Mesenteric fat pad (tissue), 1 donor: ENCODE measurements around the gene INHBA. TPM values are rescaled to one million over a fixed set of nuclear protein-coding genes. Genes with fewer than 3 reads are reported as not detected.
A peak's percentile ranks its signal among the peaks of the same experiment; 100 is the strongest.

Experiments used
- DNase-seq: peaks from one replicate; pipeline ENCODE4 v3.0.0-alpha.2; 2020; ENCODE audit warnings: low spot score
- total RNA-seq: library from RNA; stranded (reverse); fragmentation: NEBNext Ultra II Directional; extraction: Animal tissue kit (Norgen Biotek cat#: 25700); gene quantifications from one replicate; pipeline ENCODE4 v1.2.1, GENCODE V29; 2021
- donor health status: DM: yes; HTN: yes; CAD: no.

The INHBA gene
- total RNA-seq, 1 donor from 2014 or later, result 1.00 TPM

DNA sequence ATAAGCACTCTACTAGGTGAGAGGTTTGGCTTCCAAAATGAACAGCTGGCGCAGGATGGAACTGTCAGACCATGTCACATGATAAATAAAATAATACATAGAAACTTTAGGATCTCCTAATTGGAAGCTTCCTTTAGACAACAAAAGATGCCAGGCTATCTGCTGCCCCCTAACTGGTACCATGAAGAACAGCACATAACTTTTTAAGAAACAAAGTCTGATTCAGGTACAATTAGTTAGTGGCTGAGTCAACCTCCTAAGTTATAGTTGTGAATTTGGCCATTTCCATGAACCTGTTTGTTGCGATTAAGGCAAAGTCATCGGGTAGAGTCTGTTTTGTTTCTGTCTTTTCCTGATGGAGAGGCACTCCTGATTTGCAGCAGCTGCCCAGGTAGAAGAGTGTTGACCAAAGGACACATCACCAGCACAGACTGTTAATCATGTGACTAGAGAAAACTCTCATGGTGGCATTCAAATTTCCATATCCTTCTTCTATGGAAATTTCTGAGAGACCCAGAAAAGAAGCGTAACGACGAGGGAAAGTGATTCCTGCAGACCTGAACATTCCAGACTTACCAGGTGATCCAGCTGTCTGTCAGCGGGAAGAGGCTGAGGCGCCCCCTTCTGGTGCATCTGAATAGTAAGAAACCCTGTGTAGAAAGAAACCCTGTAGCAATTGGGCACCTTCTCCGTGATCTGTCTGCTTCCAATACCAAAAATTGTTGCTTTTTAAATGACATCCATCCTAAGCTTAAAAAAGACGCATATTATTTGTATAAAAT is 8.6 kb upstream of the INHBA start:
- DNase-seq, result no peak

- no peak for DNase-seq
These were observed 7.9 kb upstream of the INHBA start for GRCh38 chr7:41710838-41711237.

DNA sequence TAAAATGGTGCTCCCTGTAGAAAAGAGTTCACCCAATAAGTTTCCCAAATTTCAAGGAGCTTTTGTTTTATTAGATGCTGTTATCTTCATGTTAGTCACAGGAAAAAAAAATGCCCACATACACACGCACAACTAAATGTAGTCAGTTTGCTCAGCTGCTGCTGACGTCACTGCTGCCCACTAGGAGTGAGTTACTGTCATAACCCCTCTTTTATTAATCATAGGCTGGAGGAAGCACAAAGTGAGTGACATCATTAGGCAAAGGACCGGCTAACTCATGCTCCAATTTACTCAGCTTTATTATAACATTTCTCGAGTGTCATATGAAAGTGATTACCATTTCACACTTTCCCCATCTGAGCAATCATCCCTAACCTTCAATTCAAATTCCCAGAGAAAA is 6.7 kb upstream of the INHBA start:
- no peak for DNase-seq

- DNase-seq, result no peak
These were observed 5.9 kb upstream of the INHBA start for GRCh38 chr7:41708581-41709358.

GRCh38 chr7:41706228-41706930 is 3.5 kb upstream of the INHBA start:
- no peak for DNase-seq

DNA sequence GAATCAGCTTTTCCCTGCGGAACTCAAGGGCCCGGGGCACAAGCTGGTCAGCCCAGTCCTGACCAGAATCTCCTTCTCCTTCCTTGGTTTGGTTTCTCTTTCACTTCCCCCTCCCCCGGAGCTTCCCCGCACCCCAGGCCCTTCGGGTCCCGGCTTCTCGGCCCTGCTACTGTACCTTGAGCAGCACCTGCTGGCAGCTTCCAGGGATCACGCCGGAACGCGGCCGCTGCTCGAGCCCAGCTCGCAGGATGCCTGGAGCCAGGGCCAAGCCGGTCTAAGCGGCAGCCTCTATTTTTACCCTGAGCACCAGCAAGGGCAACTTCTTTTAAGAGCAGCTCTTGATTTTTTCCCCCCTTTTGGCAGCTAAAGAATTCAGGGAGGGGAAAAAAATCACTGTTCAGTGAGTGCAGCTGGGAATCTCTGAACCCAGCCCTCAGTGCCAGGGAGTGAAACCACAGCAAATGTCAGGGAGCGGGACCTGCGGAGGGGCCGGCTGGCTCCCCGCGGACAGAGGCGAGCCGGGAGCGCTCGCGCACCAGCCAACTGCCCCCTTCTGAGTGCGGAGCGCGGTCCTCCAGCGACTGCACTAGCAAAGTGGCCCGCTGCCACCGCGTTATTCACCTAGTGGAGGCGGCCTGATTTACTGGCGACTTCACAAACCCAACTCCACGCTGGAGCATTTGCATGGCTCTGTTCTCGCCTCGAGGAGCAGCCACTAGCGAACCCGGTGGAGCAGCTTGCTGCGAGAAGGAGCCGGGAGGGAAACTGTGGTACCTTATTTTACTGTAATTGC is 2.4 kb upstream of the INHBA start:
- DNase-seq, result peak; percentile 93

DNA sequence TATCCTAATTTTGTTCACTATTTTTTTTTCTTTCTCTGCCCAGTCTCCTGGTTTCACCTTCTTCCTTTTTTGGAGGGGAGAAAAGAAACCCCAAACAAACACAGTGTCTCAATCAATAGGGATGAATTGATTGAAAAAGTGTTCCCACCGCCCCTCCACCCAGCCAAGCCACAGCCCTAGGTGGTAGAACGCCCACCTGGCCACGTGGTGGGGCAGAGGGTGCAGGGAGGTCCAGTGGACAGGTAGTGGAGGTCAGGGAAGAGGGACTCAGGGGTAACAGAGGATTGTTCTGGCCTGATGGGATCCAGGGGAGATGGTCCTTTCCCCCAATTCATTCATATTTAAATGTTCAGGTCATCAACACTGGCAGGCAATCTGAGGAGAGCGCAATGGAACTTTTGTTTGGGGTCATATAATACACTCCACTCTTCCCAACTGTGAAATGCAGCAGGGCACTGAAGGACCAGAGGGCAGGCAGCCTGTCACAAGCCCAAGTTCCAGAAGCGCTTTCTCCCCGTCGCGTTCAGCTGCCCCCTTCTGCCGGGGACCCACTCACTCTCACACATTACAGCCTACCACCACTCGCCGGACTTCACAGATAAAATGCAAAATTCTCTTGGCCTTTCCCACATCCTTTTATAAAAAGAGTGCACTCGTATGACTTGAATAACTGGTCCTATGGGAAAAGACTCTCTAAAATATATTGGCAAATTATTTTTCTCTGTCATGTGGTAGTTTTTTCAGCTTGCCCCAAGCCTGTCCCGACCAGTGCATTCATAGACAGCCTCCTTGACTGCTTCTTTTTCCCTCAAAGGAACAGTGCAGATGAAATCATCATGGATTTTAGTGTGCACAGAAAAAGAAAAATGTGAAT is 1.6 kb downstream of the INHBA start:
- no peak for DNase-seq

GRCh38 chr7:41700044-41700471 is 2.8 kb downstream of the INHBA start:
- no peak for DNase-seq

GRCh38 chr7:41699516-41699915 is 3.4 kb downstream of the INHBA start:
- no peak for DNase-seq

- no peak for DNase-seq
These were observed 4.2 kb downstream of the INHBA start for GRCh38 chr7:41698726-41699125.

GRCh38 chr7:41698114-41698513 is 4.8 kb downstream of the INHBA start:
- no peak for DNase-seq

- no peak for DNase-seq
These were observed 6.5 kb downstream of the INHBA start for GRCh38 chr7:41696323-41696916.

GRCh38 chr7:41695661-41696322 is 7.1 kb downstream of the INHBA start:
- no peak for DNase-seq

- DNase-seq, result no peak
These were observed 8.4 kb downstream of the INHBA start for GRCh38 chr7:41694495-41694894.

GRCh38 chr7:41693150-41693997 is 9.5 kb downstream of the INHBA start:
- DNase-seq, result no peak

- no peak for DNase-seq
These were observed 10.6 kb downstream of the INHBA start for GRCh38 chr7:41692251-41692650.

DNA sequence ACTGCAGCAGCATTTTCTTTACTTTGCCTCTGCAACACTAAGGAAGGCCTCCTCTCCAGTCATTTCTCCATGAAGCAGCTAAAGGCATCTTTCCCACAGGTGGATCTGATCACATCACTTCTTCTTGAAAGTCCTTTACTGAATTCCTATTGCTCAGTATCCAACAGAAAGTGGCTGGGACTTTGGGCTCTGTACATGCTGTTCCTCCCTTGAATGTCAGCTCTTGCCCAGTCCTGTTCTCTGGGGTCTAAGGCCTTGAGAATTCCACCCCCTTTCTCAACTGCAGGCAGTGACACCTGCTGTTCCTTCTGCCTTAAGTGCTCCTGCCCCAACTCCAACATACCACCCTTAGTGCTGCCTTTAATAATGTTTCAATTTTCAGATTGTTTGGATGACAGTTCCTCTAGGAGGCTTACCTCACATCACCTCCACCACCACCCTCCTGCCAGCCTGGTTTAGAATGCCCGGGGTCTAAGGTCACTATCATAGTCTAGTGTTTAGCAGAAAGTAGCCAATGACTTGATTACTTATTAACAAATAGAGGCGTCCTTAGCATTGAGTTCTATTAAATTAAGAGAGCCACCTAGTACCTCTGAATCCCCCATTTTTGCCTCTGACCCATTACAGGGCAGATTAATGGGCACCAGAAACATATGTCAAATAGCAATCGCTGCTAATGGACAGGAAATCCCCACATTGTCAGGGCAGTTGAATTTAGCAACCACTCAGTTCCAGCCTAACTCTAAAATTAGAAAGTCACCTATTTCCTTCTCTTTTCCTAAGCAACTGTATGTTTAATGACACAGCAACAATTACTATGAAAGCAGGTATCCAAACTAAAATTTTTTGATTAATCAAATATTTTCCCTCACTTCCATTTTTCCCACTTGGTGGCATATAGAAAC is 11.4 kb downstream of the INHBA start:
- no peak for DNase-seq
